GF-D8 (cell line): Measurements from ENCODE around the gene PREP.
"Not testable (repeated sequence)": the region's sequence is repeated elsewhere in the genome, so short reads cannot be mapped to it uniquely, and the experiment has no call there.

Source experiments
- DNase-seq: peaks from one replicate; lab custom pipeline; 2025; lab: John Stamatoyannopoulos, UW

PREP gene

DNA sequence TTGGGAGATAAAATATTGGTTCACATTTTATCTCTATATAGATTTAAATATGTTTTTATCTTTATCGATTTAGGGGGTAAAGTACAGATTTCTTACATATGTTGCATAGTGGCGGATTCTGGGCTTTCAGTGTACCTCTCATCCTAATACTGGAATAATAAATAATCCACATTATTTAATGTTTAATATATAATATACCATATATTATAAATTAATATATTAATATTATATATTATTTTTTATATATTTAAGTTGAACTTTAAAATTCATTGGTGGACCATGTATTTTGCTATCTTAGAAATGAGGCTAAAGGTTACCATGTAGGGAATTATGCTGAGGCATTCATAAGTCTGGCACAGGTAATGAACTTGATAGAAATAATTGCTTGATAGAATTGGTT is 133.5 kb downstream of the PREP start:
- no peak for DNase-seq

DNA sequence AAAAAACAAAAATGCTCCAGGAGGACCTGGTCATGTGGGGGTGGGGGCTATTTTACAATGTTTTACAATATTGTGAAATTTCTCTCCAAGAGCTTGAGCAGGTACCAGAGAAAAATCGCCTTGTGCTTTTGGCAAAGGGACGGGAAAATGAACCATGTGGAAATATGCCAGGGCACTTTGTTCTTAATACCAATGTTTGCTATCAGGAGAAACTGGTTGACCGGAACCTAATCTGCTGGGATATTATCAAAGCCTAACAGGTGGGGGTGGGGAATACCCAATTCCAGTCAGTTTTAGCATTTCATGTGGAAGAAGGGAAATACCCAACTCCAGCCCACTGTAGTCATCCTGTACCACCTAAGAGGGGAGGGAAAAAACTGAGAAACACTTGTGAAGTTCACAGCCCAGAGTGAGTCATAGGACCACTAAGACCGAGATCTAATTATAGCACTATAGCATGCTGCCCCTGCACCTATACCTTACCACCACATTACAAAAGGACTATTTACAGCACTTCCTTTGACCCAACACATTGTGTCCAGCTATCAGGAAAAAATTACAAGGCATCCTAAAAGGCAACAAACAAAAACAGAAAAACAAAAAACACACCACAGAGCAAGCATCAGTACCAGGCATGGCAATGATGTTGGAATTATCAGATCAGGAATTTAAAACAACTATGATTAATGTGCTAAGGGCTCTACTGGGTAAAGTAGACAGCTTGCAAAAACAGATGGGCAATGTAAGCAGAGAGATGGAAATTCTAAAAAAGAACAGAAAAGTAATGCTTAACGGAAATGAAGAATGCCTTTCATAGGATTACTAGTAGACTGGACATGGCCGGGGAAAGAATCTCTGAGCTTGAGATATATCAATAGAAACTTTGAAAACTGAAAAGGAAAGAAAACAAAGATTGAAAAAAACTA is 138.9 kb downstream of the PREP start:
- no peak for DNase-seq

DNA sequence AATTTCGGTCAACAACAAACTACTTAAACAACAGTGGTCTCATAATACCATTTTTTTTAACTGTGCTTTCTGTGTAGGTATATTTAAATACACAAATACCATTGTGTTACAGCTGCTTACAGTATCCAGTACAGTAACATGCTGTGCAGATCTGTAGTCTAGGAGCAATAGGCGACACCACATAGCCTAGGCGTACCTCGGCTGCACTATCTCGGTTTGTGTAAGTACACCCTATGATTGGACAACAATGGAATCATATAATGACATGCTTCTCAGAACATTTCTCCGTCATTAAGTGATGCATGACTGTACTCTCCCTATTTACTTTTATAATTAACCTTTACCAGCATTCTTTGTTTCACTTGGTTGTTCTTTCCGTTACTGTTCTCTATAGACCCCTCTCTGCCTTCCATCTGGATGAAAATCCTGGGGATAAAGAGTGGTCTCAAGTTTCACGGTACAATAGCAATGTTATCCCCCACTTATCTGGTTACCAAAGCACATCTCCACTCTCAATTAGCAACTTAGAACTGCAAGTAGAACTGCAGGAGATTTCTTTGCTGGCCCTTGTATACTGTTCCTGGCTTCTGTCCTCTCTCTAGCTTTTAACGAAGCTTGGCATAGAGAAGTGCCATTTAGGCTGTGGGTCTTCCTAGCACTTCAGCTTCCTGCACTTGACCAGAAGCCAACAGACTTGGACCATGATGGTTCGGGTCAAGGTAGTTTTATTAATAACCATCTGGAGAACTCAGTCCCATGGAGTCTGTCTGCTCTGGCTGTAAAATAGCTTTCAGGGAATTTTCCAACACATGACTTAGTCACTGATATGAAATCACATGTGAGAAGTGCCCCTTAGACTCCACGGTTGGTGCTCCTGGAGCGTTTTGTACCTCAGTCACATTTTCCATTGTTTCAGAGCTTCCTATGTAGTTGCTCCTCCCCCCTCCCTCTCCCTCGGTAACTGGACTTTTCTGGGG is 142.7 kb downstream of the PREP start:
- no peak for DNase-seq

DNA sequence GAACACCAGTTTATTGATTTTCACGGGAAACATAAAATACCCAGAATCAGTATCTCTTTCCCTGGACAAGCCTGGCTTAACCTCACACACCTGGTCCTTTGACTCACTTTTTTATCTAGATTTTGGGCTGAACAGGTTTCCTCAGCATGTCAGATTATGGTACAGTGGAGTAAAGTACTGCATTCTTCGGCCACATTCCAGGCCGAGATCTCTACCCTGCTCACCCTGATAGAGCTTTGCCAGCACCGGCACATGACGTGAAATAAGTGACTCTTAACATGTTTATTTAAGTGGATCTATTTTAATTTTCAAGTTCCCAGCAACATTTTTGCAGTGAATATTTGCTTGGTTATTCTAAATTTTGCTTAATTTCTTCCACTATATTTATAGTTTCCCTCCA is 144.1 kb downstream of the PREP start:
- no peak for DNase-seq

DNA sequence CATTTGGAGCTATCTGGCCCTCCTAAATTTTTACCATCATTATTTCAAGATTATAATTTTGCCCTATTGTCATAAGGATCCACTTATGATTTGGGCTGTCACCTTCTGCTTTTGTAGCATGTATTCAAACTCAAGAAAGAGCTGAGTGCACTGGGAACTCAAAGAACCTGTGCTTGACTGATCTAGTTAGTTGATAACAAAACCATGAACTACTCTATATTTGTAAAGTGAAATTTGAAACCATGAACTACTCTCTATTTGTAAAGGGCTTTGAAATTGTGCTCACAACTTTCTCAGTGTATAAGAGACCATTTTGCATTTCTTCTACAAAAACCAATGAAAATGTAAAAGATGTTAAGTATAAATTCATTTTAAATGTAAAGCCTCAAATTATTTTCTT is 145.5 kb downstream of the PREP start:
- DNase-seq, result no peak

DNA sequence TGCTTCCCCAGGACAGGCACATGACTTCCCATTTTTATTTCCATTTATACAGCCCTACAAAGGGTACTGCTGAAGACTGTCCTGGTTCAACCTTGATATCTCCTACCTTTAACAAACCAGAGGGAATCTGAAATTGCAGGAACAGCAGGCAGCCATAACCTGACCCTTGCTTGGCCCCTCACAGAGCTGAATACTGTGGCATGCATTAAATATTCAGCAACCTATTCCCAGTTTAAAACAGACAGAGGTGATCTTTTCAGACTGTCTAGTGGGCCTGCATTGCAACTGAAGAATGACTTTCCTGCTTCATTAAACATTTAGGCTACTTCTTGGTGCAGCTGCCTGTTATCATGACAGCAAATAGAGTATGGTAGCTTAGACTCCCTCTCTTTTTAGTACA is 146.3 kb downstream of the PREP start:
- DNase-seq, result no peak

DNA sequence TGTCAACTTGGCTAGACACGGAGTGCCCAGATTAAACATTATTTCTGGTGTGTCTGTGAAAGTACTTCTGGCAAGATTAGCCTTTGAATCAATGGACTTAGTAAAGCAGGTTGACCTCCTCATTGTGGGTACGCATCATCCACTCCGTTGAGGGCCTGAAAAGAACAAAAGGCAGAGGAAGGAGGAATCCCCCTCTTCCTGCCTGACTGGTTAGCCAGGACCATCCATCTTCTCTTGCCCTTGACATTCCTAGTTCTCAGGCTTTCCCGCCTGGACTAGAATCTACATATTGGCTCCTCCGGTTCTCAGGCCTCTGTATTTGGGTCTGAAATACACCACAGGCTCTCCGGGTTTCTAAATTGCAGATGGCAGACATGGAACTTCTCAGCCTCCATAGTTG is 149.1 kb downstream of the PREP start:
- no peak for DNase-seq

DNA sequence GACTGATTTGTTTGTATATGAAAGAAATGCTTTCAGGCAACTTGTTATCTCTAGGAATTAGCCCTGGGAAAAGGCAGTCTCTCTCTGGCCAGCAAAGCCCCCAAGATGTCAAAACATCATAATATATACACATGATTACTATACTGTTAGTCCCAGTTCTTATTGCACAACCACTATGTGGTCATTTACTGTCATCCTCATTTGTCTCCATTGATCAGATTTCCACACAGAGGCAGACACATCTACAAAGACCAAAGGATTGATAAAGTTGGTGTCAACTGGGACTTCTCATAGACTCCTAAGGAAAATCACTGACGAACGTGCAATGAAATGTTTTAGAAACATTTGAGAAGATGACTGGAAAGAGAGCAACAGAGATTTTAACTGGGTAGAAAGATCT is 151.2 kb downstream of the PREP start:
- no peak for DNase-seq

DNA sequence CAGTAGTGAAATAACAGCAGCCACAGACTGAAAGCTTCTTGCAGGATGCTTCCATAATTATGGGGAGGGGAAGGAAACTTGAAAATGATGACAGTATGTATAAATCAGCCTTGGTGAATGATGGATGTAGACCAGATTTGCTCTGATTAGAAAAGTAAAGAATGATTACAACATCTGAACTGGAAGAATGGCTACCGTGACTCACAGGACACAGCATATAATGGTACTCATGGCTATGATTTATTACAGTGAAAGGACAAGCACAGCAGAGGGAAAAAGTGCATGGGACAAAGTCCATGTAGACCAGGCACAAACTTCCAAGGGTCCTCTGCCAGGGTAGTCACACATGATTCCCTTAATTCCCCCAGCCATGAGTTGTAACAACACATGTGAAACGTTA is 152.3 kb downstream of the PREP start:
- no peak for DNase-seq

DNA sequence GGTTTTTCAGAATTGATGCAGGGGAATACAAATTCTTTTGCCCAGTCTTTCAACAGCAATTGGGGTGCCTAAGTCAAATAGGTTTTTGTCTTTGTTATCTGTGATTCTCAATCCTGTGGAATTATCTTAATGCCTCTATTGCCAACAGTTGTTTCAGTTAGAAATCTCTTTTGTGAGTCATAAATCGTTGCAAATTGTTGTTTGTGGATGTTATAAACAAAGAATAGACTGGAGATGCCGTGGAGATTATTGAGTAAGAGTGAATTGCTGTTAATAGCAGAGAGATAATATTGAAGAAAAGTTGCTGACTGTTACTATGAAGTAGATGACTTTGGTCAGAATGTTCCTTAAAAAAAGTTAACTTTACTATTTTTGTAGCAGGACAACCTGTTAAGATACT is 159.4 kb downstream of the PREP start:
- DNase-seq, result no peak

DNA sequence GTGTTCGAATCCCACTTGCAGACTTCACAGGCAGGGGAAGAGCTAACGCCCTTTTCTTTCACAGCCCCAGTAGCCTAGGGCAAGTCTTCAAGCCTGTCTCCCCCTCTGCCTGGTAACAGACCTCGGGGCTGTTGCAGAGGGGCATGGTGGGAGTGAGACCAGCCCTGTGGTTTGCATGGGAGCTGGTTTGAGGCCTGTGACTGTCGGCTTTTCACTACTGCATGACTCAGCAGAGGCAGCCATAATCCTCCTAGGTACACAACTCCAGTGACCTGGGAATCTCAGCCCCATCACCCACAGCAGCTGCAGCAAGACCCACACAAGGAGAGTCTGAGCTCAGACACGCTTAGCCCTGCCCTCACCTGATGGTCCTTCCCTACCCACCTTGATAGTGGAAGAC is 167.7 kb downstream of the PREP start:
- DNase-seq, result no peak

DNA sequence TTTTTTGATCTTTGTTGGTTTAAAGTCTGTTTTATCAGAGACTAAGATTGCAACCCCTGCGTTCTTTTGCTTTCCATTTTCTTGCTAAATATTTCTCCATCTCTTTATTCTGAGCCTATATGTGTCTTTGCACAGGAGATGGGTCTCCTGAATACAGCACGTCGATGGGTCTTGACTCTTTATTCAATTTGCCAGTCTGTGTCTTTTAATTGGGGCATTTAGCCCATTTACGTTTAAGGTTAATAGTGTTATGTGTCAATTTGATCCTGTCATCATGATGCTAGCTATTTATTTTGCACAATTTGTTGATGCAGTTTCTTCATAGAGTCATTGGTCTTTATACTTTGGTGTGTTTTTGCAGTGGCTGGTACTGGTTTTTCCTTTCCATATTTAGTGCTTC is 171.1 kb downstream of the PREP start:
- DNase-seq, result not testable (repeated sequence)
